NT2/D1 (cell line): Measurements from ENCODE around the gene NEURL3.

Source experiments
- DNase-seq: peaks from one replicate; pipeline ENCODE4 v3.0.0-alpha.2; 2011; ENCODE audit warnings: low read depth, low spot score
- H3K27me3 ChIP-seq: 2 replicates; pipeline ENCODE4 v1.6.0; 2011; ENCODE audit warnings: mild to moderate bottlenecking; ENCODE audit not compliant: insufficient read length, insufficient read depth
- H3K36me3 ChIP-seq: 2 replicates; pipeline ENCODE4 v1.6.1; 2011; ENCODE audit warnings: mild to moderate bottlenecking, low read length, mixed read lengths; ENCODE audit not compliant: insufficient read depth, insufficient read length
- H3K4me1 ChIP-seq: 2 replicates; pipeline ENCODE4 v1.5.1; 2011; ENCODE audit not compliant: insufficient read depth, insufficient read length
- H3K4me3 ChIP-seq: 2 replicates; pipeline ENCODE4 v1.5.1; 2011; ENCODE audit warnings: low read depth; ENCODE audit not compliant: insufficient read length
- H3K9ac ChIP-seq: 2 replicates; pipeline ENCODE4 v1.6.0; 2011; ENCODE audit warnings: low read depth; ENCODE audit not compliant: insufficient read length
- H3K9me3 ChIP-seq: 2 replicates; pipeline ENCODE4 v1.5.1; 2011; ENCODE audit warnings: mild to moderate bottlenecking, low read length; ENCODE audit not compliant: insufficient read depth
- SUZ12 ChIP-seq: IDR thresholded peaks from 2 replicates; pipeline ENCODE4 v1.6.1; 2011; ENCODE audit not compliant: insufficient read length, insufficient read depth; ENCODE audit errors: extremely low read depth
- YY1 ChIP-seq: IDR thresholded peaks from 2 replicates; pipeline ENCODE4 v1.6.1; 2011; ENCODE audit not compliant: insufficient read length, insufficient read depth
- ZNF274 ChIP-seq: IDR thresholded peaks from 2 replicates; pipeline ENCODE4 v1.6.1; 2011; ENCODE audit warnings: mild to moderate bottlenecking, low read depth, low read length

Gene NEURL3

GRCh38 chr2:96506907-96507240 lies 1.7 kb upstream of the NEURL3 start:
- H3K9ac ChIP-seq: no peak overlapping the region
- H3K9me3 ChIP-seq: no peaks in the 10 kb centered on the region
- no peak for TF ChIP-seq SUZ12
- no peak for TF ChIP-seq ZNF274
- no peak for TF ChIP-seq YY1
- H3K27me3 ChIP-seq: peaks cover 35% of the 10 kb centered on the region
- no peaks in the 10 kb centered on the region for H3K36me3 ChIP-seq
- no peak for DNase-seq
- peaks cover 41% of the 10 kb centered on the region for H3K4me1 ChIP-seq
- H3K4me3 ChIP-seq: no peak overlapping the region

- no peaks in the 10 kb centered on the region for H3K36me3 ChIP-seq
- no peak overlapping the region for H3K4me3 ChIP-seq
- no peaks in the 10 kb centered on the region for H3K9me3 ChIP-seq
- no peak for DNase-seq
- H3K9ac ChIP-seq: no peak overlapping the region
- peaks cover 43% of the 10 kb centered on the region for H3K4me1 ChIP-seq
- peaks cover 29% of the 10 kb centered on the region for H3K27me3 ChIP-seq
- TF ChIP-seq ZNF274: no peak
Measured at GRCh38 chr2:96506016-96506906, 1.1 kb upstream of the NEURL3 start.

DNA sequence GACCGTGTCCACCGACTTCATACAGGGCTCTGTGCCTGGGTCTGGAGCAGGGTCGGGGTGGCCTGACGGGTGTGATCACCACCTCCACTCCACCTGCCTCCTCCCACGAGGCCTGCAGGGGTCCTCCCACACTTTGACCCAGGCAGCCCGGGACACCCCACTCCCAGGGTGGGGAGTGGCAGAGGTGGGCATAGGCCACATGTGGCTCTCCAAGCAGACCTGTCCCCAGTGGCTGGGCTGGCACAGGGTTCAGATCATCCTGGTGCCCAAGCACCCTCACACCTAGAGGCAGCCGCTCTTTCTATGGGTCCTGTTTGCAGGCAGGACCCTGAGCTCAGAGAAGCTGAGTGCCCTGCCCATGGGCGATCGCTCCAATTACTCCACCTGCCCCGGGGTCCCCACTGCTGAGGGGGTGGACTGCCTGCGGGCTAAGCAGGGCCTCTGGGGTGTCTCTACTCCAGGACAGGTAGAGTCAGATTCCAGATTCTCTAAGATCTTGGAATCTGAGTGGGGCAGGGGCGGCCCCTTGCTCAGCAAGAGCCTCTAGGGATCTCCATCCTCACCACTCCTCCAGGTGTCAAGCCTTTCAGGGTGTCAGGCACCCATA lies 1.4 kb downstream of the NEURL3 start:
- H3K9ac ChIP-seq: no peak overlapping the region
- no peak overlapping the region for H3K4me3 ChIP-seq
- TF ChIP-seq SUZ12: no peak
- no peak for TF ChIP-seq YY1
- no peak for TF ChIP-seq ZNF274
- DNase-seq: no peak
- no peaks in the 10 kb centered on the region for H3K9me3 ChIP-seq
- no peaks in the 10 kb centered on the region for H3K36me3 ChIP-seq
- peaks cover 6% of the 10 kb centered on the region for H3K27me3 ChIP-seq
- H3K4me1 ChIP-seq: peaks cover 38% of the 10 kb centered on the region

- Histone ChIP-seq H3K27me3 (no peaks in the 10 kb centered on the region), H3K9me3 (no peaks in the 10 kb centered on the region), H3K4me1 (peaks cover 32% of the 10 kb centered on the region), H3K4me3 (no peak overlapping the region), H3K36me3 (no peaks in the 10 kb centered on the region), H3K9ac (no peak overlapping the region)
- TF ChIP-seq YY1 (no peak), SUZ12 (no peak), ZNF274 (no peak)
- no peak for DNase-seq
Measured at GRCh38 chr2:96502891-96503636, 2.1 kb downstream of the NEURL3 start.

GRCh38 chr2:96501886-96502810 lies 3.0 kb downstream of the NEURL3 start:
- H3K36me3 ChIP-seq: no peaks in the 10 kb centered on the region
- no peaks in the 10 kb centered on the region for H3K9me3 ChIP-seq
- H3K9ac ChIP-seq: no peak overlapping the region
- no peak for TF ChIP-seq ZNF274
- no peak for TF ChIP-seq YY1
- TF ChIP-seq SUZ12: no peak
- no peak overlapping the region for H3K4me3 ChIP-seq
- peaks cover 28% of the 10 kb centered on the region for H3K4me1 ChIP-seq
- DNase-seq: no peak
- no peaks in the 10 kb centered on the region for H3K27me3 ChIP-seq

GRCh38 chr2:96501471-96501874 lies 3.7 kb downstream of the NEURL3 start:
- DNase-seq: no peak
- Histone ChIP-seq H3K4me1 (peaks cover 23% of the 10 kb centered on the region), H3K27me3 (no peaks in the 10 kb centered on the region), H3K36me3 (no peaks in the 10 kb centered on the region), H3K9me3 (no peaks in the 10 kb centered on the region), H3K4me3 (no peak overlapping the region), H3K9ac (no peak overlapping the region)
- TF ChIP-seq YY1: no peak
- TF ChIP-seq SUZ12: no peak
- TF ChIP-seq ZNF274: no peak
